HFF-Myc (cell line): ENCODE measurements around the gene TRPC4.

Experiments
- DNase-seq: peaks from one replicate; pipeline ENCODE4 v3.0.0-alpha.2; 2011; ENCODE audit warnings: low read depth; ENCODE audit errors: extremely low read depth
- H3K4me3 ChIP-seq: replicated peaks from 2 replicates; pipeline ENCODE4 v1.5.1; 2011; ENCODE audit warnings: low read depth, mild to moderate bottlenecking, control low read depth, low read length
- TF ChIP-seq, protein P1 (sequence below): IDR thresholded peaks from 2 replicates; pipeline ENCODE4 v1.5.1; 2012; ENCODE audit warnings: mild to moderate bottlenecking, low read depth, low read length, control low read depth; ENCODE audit errors: missing control alignments

Gene TRPC4

DNA sequence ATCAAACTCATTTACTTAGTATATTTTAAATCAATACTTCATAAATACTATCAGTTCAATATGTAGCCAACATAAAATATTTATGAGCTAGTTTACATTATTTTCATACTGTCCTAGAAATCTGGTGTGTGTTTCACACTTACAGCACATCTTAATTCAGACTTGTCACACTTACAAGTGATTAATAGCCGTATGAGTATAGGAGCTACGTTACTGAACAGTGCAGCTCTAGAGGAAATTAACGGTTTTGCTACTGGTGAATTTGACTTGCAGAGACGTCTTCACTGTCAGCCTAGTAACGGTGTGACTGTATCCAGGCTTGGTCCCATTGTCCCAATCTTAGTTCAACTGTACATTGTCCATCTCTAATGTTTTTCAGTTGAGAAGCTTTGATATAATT lies 237.3 kb downstream of the TRPC4 start:
- no peak for DNase-seq
- H3K4me3 ChIP-seq, result no peak overlapping the region
- TF ChIP-seq, protein P1, sequence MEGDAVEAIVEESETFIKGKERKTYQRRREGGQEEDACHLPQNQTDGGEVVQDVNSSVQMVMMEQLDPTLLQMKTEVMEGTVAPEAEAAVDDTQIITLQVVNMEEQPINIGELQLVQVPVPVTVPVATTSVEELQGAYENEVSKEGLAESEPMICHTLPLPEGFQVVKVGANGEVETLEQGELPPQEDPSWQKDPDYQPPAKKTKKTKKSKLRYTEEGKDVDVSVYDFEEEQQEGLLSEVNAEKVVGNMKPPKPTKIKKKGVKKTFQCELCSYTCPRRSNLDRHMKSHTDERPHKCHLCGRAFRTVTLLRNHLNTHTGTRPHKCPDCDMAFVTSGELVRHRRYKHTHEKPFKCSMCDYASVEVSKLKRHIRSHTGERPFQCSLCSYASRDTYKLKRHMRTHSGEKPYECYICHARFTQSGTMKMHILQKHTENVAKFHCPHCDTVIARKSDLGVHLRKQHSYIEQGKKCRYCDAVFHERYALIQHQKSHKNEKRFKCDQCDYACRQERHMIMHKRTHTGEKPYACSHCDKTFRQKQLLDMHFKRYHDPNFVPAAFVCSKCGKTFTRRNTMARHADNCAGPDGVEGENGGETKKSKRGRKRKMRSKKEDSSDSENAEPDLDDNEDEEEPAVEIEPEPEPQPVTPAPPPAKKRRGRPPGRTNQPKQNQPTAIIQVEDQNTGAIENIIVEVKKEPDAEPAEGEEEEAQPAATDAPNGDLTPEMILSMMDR, result no peak

DNA sequence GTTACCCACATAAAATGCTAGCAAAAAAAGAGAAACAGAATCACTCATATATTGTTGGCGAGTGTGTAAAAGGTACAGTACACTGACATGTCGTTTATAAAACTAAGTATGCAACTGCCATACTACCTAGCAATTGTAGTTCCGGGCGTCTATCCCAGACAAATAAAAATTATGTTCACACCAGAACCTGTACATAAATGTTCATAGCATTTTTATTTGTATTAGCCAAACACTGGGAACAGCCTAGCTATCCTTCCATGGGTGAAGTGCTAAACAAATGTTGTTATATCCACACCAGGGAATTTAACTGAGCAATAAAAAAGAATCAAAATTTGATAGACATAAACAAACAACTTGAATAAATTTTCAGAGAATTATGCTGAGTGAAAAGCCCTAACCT lies 242.1 kb downstream of the TRPC4 start:
- DNase-seq, result no peak
- H3K4me3 ChIP-seq, result no peak overlapping the region
- TF ChIP-seq, protein P1, result no peak

DNA sequence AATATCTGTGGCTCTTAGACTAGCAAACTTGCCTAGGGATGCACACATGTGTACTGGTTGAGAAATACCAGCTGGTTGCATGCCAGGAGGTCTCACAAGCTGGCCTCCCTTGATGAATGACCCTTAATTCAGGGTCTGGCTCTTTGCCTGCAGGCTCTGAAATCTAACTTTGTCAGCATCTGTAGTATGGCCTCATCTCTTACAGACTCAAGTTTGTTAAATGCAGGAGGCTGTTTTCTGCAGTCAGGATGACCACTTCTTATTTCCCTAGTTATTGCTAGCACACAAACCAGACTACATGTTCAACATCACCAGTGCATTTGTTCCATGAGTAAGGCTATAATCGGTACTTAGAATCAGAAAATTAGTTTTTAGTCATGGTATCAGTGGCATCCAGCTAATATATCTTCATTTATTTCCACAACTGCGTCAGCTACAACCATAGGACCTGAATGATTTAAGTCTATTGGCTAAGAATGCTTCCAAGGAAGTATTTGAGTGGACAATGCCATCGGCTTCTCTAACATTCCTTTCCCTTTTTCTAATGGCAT lies 247.7 kb downstream of the TRPC4 start:
- no peak overlapping the region for H3K4me3 ChIP-seq
- DNase-seq, result peak; percentile 44
- TF ChIP-seq, protein P1, result no peak

DNA sequence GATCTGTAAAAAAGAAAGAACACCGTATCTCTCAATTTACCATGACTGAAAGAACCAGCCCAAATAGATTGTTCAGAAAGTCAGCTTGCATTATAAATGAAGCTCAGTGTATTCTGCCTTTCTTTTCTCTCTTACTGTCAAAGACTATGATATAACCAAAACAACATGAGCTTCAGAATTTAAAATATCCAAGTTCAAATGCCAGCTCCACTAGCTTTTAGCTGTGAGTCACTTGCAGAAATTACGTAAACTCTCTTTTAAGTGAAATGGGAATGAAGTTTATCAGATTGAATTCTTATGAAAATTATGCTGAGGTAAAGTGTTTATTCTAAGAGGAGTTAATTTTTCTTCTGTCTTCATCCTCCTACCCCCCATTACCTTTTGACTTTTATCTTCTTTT lies 251.0 kb downstream of the TRPC4 start:
- TF ChIP-seq, protein P1, result no peak
- no peak overlapping the region for H3K4me3 ChIP-seq
- DNase-seq, result peak; percentile 33

DNA sequence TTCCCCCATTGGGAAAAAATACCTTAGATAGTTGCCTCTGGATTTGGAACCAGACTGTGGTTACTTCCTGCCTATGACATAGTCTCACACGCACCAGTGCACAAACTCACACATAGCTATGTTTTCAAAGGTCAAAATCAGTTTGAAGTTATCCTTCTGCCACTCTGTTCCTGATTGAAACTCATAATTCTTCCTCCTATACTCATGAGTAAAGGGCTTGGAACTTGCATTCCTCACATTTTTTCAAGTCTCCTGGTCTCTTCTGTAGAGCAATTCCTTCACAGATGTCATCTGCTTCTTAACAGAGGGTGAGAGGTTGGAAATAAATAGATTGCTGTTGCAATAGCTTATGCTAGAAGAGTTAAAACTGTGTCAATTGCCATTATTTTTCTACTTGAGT lies 252.4 kb downstream of the TRPC4 start:
- peak; percentile 33 for DNase-seq
- H3K4me3 ChIP-seq, result no peak overlapping the region
- TF ChIP-seq, protein P1, result no peak

DNA sequence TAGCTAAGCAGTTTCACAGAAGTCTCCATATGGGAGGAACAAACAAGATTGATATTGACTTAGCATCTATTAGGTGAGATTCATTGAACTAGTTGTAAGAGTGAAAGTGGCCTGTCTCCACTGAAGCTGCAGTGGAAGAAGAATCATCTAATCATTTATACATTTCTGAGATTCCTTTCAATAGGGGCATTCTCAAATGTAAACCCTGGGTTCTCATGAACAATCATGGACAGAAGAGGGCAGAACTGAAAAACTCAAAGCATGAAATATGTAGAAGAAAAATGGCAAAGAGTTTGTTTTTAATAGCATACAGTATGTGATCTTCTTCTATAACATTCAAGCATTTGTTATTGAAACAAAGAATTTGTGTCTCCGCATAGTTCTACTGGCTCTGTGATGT lies 253.4 kb downstream of the TRPC4 start:
- TF ChIP-seq, protein P1, result no peak
- DNase-seq, result no peak
- H3K4me3 ChIP-seq, result no peak overlapping the region

DNA sequence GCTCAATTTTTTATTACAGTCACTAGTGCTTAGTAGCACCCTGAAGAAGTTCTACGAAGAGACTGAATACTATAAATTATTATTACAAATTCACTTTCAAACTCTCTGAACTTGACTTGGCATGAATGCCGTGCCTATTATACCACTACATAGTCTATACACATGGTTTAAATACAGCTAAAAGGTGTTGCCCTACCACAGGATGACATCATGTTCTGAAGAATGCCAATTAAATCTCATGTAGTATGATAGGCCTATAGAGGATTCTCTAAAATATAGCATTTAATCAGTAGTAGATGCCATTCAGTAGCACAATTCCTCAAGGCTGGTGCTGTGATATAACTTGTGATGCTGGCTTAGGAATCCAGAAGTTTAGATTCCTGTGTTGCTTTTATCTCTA lies 254.3 kb downstream of the TRPC4 start:
- DNase-seq, result no peak
- H3K4me3 ChIP-seq, result no peak overlapping the region
- TF ChIP-seq, protein P1, result no peak
